Activated T-helper 2 cell treated with anti-CD3 and anti-CD28 coated beads, Interferon-gamma antibody, Interleukin-2, Interleukin-4, amounts not matched to agents 10 μg/mL and 5 μg/mL and 100 μg/mL, durations not matched to agents 14 hours and 24 hours and 36 hours (primary cell): ENCODE data around the gene GRB2. TPM values are rescaled to one million over a fixed set of nuclear protein-coding genes. Genes with fewer than 3 reads are reported as not detected.
"Not testable (repeated sequence)": the region's sequence is repeated elsewhere in the genome, so short reads cannot be mapped to it uniquely, and the experiment has no call there.

Source experiments
- DNase-seq: peaks from one replicate; pipeline ENCODE4 v3.0.0; 2021; ENCODE audit warnings: low spot score
- H3K27ac Mint-ChIP-seq: one replicate; pipeline ENCODE4 v1.8.0; 2021; ENCODE audit warnings: mixed read lengths
- H3K27me3 Mint-ChIP-seq: one replicate; pipeline ENCODE4 v1.8.0; 2021; ENCODE audit warnings: low read depth, mixed read lengths
- H3K36me3 Mint-ChIP-seq: one replicate; pipeline ENCODE4 v1.8.0; 2021; ENCODE audit warnings: low read depth, mixed read lengths
- H3K4me1 Mint-ChIP-seq: one replicate; pipeline ENCODE4 v1.8.0; 2021; ENCODE audit warnings: low read depth, mixed read lengths
- H3K4me3 Mint-ChIP-seq: one replicate; pipeline ENCODE4 v1.8.0; 2021; ENCODE audit warnings: low read depth, mild to moderate bottlenecking, moderate library complexity, mixed read lengths
- H3K9me3 Mint-ChIP-seq: one replicate; pipeline ENCODE4 v1.8.0; 2021; ENCODE audit warnings: mixed read lengths
- intact Hi-C: fragments of 100-400 bp; cut with micrococcal nuclease; formaldehyde crosslinking; loops from one replicate; pipeline ENCODE4 v1.15.1; 2023
- total RNA-seq: library from RNA; stranded (reverse); gene quantifications from 2 replicates; pipeline ENCODE4 v1.2.3, GENCODE V29; 2022

Gene GRB2
- total RNA-seq, 1 donor from 2014 or later, result 176 TPM

DNA sequence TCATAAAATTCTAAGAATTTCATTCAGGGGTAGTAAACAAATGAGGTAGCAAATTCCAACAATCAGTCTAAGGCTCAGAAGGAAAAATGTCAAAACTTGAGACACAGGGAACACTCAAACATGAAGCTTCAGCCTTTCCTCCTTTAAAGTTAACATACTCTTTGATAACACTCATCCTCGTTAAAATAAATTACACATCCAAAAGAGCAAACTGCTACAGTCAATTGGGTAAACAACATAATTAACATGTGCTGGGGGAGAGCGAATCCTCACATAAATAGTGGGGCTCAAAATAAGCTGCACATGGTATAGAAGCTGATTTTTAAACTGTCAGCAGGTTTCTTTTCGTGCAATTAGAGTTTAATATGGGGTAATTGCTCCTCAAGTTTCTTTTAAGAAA is 12.9 kb downstream of the GRB2 start:
- no peaks in the 10 kb centered on the region for H3K9me3 Mint-ChIP-seq
- H3K27ac Mint-ChIP-seq, result no peak overlapping the region
- H3K36me3 Mint-ChIP-seq, result peaks cover 49% of the 10 kb centered on the region
- H3K27me3 Mint-ChIP-seq, result no peaks in the 10 kb centered on the region
- peak overlapping the region; percentile 38 for H3K4me3 Mint-ChIP-seq
- DNase-seq, result no peak
- intact Hi-C loops, result no loop called here
- peaks cover 70% of the 10 kb centered on the region for H3K4me1 Mint-ChIP-seq

DNA sequence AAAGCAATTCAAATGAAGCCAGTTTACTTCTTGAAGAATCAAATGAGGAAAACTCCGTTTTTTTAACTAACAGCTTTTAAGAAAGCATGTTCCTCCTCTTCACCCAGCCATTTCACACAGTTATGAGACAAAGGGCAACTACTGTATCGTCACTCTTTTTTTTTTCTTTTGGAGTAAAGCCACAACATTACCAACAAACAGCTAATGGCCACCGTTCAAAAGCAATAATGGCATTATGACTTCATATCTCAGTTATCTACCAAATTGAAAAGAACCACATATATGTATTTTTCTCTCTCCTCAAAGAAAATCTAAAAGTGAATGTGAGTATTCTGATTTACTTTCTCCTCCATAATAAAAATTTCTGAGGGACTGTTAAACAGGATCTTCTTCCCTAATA is 14.5 kb downstream of the GRB2 start:
- Mint-ChIP-seq H3K9me3 (no peaks in the 10 kb centered on the region), H3K4me1 (peaks cover 61% of the 10 kb centered on the region), H3K27ac (no peak overlapping the region), H3K27me3 (no peaks in the 10 kb centered on the region), H3K4me3 (no peak overlapping the region), H3K36me3 (peaks cover 59% of the 10 kb centered on the region)
- no peak for DNase-seq
- intact Hi-C loops, result no loop called here

DNA sequence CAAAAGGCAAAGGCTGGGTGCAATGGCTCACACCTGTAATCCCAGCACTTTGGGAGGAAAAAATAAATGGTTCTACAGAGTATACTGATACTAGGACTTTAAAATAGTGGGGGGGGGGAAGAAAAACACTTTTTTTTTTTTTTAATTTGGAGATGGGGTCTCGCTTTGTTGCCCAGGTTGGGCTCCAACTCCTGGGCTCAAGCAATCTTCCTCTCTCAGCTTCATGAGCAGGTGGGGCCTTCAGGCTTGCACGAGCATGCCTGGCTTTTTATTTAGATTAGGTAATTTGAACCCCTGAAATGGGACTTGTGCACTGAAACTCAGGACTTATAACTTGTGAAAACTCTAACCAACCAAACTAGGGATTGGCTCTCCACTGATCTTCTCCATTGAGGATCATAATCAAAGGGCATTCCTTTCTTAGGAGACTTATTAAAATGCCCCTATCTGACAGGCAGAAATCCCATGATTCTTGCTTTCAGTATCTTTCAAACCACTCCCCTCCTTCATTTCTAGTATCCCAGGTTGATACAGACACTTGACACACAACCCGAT is 16.9 kb downstream of the GRB2 start:
- peaks cover 51% of the 10 kb centered on the region for H3K36me3 Mint-ChIP-seq
- H3K27ac Mint-ChIP-seq, result peak overlapping the region; percentile 14
- H3K9me3 Mint-ChIP-seq, result no peaks in the 10 kb centered on the region
- H3K27me3 Mint-ChIP-seq, result no peaks in the 10 kb centered on the region
- no peak for DNase-seq
- H3K4me1 Mint-ChIP-seq, result peaks cover 43% of the 10 kb centered on the region
- no peak overlapping the region for H3K4me3 Mint-ChIP-seq
- intact Hi-C loops, result no loop called here

- Mint-ChIP-seq H3K27ac (no peak overlapping the region), H3K9me3 (no peaks in the 10 kb centered on the region), H3K36me3 (peaks cover 44% of the 10 kb centered on the region), H3K27me3 (no peaks in the 10 kb centered on the region), H3K4me1 (peaks cover 36% of the 10 kb centered on the region), H3K4me3 (no peak overlapping the region)
- no peak for DNase-seq
- intact Hi-C loops, result no loop called here
Measured at GRCh38 chr17:75387771-75388170, 17.7 kb downstream of the GRB2 start.

DNA sequence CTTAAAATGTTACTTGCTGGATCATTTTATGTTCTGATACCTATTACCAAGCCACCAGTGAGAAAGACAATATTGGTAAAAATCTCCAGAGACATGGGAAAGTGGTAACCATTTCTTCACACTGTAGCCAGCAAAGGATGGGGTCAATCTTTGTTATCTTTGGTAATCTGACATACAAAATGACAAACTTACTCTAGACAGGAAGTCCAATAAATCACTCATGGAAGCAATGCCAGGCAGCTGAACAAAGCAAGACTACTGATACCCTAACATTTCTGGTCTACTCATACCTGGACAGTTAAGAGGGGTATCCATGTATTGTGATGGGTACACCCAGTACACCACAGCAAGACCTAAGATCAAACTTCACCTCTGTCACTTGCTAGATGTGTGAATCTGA is 19.0 kb downstream of the GRB2 start:
- Mint-ChIP-seq H3K27me3 (no peaks in the 10 kb centered on the region), H3K4me3 (no peak overlapping the region), H3K27ac (peak overlapping the region; percentile 68), H3K9me3 (no peaks in the 10 kb centered on the region), H3K36me3 (peaks cover 35% of the 10 kb centered on the region), H3K4me1 (peaks cover 30% of the 10 kb centered on the region)
- intact Hi-C loops, result no loop called here
- DNase-seq, result no peak

DNA sequence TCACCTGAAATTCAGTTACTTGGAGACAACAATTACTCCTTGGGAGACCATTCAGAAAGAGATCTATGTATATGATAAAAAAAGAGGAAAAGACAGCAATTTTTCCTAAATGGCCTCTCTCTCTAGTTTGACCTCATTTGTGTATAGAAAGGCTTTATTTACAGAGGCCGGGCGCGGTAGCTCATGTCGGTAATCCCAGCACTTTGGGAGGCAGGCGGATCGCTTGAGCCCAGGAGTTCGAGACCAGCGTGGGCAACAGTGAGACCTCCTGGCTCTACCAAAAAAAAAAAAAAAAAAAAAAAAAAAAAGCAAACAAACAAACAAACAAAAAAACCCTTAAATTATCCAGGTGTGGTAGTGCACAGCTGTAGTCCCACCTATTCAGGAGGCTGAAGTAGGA is 20.7 kb downstream of the GRB2 start:
- H3K4me1 Mint-ChIP-seq, result peaks cover 33% of the 10 kb centered on the region
- H3K4me3 Mint-ChIP-seq, result no peak overlapping the region
- no peak for DNase-seq
- H3K27ac Mint-ChIP-seq, result no peak overlapping the region
- H3K27me3 Mint-ChIP-seq, result no peaks in the 10 kb centered on the region
- peaks cover 21% of the 10 kb centered on the region for H3K36me3 Mint-ChIP-seq
- H3K9me3 Mint-ChIP-seq, result no peaks in the 10 kb centered on the region
- intact Hi-C loops, result no loop called here

GRCh38 chr17:75383842-75384195 is 21.7 kb downstream of the GRB2 start:
- H3K27me3 Mint-ChIP-seq, result no peaks in the 10 kb centered on the region
- intact Hi-C loops, result no loop called here

GRCh38 chr17:75380750-75381149 is 24.7 kb downstream of the GRB2 start:
- DNase-seq, result no peak
- Mint-ChIP-seq H3K27ac (peak overlapping the region; percentile 52), H3K4me1 (peaks cover 27% of the 10 kb centered on the region), H3K4me3 (no peak overlapping the region), H3K36me3 (peaks cover 17% of the 10 kb centered on the region), H3K9me3 (no peaks in the 10 kb centered on the region), H3K27me3 (no peaks in the 10 kb centered on the region)
- intact Hi-C loops, result no loop called here

More at GRCh38 chr17:75383842-75384195, 21.7 kb downstream of the GRB2 start:
- DNase-seq, result no peak
- Mint-ChIP-seq H3K4me3 (no peak overlapping the region), H3K36me3 (peaks cover 16% of the 10 kb centered on the region), H3K27ac (no peak overlapping the region), H3K9me3 (no peaks in the 10 kb centered on the region), H3K4me1 (peaks cover 32% of the 10 kb centered on the region)

GRCh38 chr17:75380315-75380714 is 25.2 kb downstream of the GRB2 start:
- no peak for DNase-seq
- Mint-ChIP-seq H3K36me3 (peaks cover 20% of the 10 kb centered on the region), H3K9me3 (no peaks in the 10 kb centered on the region), H3K4me1 (peaks cover 27% of the 10 kb centered on the region), H3K27me3 (no peaks in the 10 kb centered on the region), H3K4me3 (no peak overlapping the region), H3K27ac (peak overlapping the region; percentile 52)
- intact Hi-C loops, result no loop called here

DNA sequence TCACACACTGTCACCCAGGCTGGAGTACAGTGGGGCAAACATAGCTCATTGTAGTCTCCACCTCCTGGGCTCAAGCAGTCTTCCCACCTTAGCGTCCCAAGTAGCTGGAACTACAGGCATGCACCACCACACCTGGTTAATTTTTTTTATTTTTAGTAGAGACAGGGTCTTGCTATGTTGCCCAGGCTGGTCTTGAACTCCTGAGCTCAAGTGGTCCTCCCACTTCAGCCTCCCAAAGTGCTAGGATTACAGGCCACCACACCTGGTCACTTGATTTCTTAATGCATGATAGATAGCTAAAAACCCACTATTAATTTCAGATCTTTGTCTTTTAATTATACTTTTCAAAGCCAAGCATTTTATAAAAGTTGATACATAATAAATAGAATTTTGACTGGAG is 26.1 kb downstream of the GRB2 start:
- intact Hi-C loops, H3K4me3 Mint-ChIP-seq, H3K9me3 Mint-ChIP-seq, DNase-seq, H3K27ac Mint-ChIP-seq, H3K27me3 Mint-ChIP-seq: not testable (repeated sequence)
- Mint-ChIP-seq H3K4me1 (peaks cover 30% of the 10 kb centered on the region), H3K36me3 (peaks cover 27% of the 10 kb centered on the region)

DNA sequence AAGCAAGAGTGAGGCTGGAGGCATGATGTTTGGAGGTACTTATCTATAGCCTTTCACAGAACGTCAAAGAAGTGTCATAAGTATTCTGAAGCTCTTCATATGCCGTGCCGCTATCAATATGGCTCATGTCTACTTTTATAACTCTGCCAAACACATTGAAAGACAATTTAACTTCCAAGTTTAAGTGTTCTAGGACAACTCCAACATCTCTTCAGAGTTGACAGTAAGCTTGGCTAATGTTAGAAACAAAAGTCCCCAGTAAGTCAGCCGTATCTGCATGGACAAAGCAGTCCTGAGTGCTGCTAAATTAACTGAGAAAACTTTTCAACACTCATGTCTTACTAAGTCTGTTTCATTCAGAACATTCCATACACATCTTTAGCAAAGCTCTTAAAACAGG is 32.2 kb downstream of the GRB2 start:
- Mint-ChIP-seq H3K9me3 (no peaks in the 10 kb centered on the region), H3K27me3 (no peaks in the 10 kb centered on the region), H3K4me3 (no peak overlapping the region), H3K36me3 (peaks cover 60% of the 10 kb centered on the region), H3K27ac (peak overlapping the region; percentile 8), H3K4me1 (peaks cover 46% of the 10 kb centered on the region)
- DNase-seq, result no peak
- intact Hi-C loops, result no loop called here

- peaks cover 50% of the 10 kb centered on the region for H3K36me3 Mint-ChIP-seq
- H3K9me3 Mint-ChIP-seq, result no peaks in the 10 kb centered on the region
- no peaks in the 10 kb centered on the region for H3K27me3 Mint-ChIP-seq
- DNase-seq, result no peak
- intact Hi-C loops, result loop anchor here (2.0 kb wide), 2 partner anchors 25 to 31 kb away; no protein-coding TSS in a partner anchor
- H3K4me3 Mint-ChIP-seq, result peak overlapping the region; percentile 11
- H3K4me1 Mint-ChIP-seq, result peaks cover 56% of the 10 kb centered on the region
- H3K27ac Mint-ChIP-seq, result peak overlapping the region; percentile 89
Measured at GRCh38 chr17:75371981-75372380, 33.5 kb downstream of the GRB2 start.

GRCh38 chr17:75371339-75371738 is 34.1 kb downstream of the GRB2 start:
- Mint-ChIP-seq H3K36me3 (peaks cover 44% of the 10 kb centered on the region), H3K9me3 (no peaks in the 10 kb centered on the region), H3K27ac (peak overlapping the region; percentile 89), H3K4me1 (peaks cover 61% of the 10 kb centered on the region), H3K27me3 (no peaks in the 10 kb centered on the region), H3K4me3 (peak overlapping the region; percentile 3)
- DNase-seq, result no peak
- intact Hi-C loops, result loop anchor here (2.0 kb wide), 2 partner anchors 25 to 31 kb away; no protein-coding TSS in a partner anchor
